H9 (cell line): ENCODE results near the gene RICTOR. TPM values are rescaled to one million over a fixed set of nuclear protein-coding genes. Genes with fewer than 3 reads are reported as not detected.

ENCODE experiments used
- DNase-seq: peaks from one replicate; pipeline ENCODE4 v3.0.0-alpha.2; 2017
- H2AFZ ChIP-seq: one replicate; pipeline ENCODE4 v1.6.1; 2013; ENCODE audit warnings: mild to moderate bottlenecking, low read length, control low read depth, moderate library complexity
- H2AK5ac ChIP-seq: 2 replicates; pipeline ENCODE4 v1.6.1; 2013; ENCODE audit warnings: low read length, control low read depth, mixed read lengths; ENCODE audit not compliant: insufficient read length
- H2BK120ac ChIP-seq: one replicate; pipeline ENCODE4 v1.6.1; 2013; ENCODE audit warnings: low read depth, mild to moderate bottlenecking, low read length, control low read depth, inconsistent platforms; ENCODE audit not compliant: poor library complexity, severe bottlenecking
- H2BK12ac ChIP-seq: 2 replicates; pipeline ENCODE4 v1.6.1; 2013; ENCODE audit warnings: low read length, control low read depth, mixed read lengths, low read depth; ENCODE audit not compliant: insufficient read length
- H2BK15ac ChIP-seq: 2 replicates; pipeline ENCODE4 v1.6.1; 2013; ENCODE audit warnings: low read depth, low read length, control low read depth
- H2BK20ac ChIP-seq: one replicate; pipeline ENCODE4 v1.6.1; 2013; ENCODE audit warnings: low read depth, mild to moderate bottlenecking, low read length, control low read depth, inconsistent platforms; ENCODE audit not compliant: poor library complexity, severe bottlenecking
- H2BK5ac ChIP-seq: 2 replicates; pipeline ENCODE4 v1.6.1; 2013; ENCODE audit warnings: low read length, control low read depth, mixed read lengths; ENCODE audit not compliant: insufficient read length
- H3K14ac ChIP-seq: 2 replicates; pipeline ENCODE4 v1.6.1; 2013; ENCODE audit warnings: low read length, control low read depth; ENCODE audit not compliant: insufficient read depth
- H3K18ac ChIP-seq: 2 replicates; pipeline ENCODE4 v1.6.1; 2013; ENCODE audit warnings: low read depth, mild to moderate bottlenecking, mixed read lengths, low read length, control low read depth; ENCODE audit not compliant: insufficient read length
- H3K23ac ChIP-seq: 2 replicates; pipeline ENCODE4 v1.6.1; 2013; ENCODE audit warnings: low read length, control low read depth, mixed read lengths, low read depth; ENCODE audit not compliant: insufficient read length
- H3K23me2 ChIP-seq: 2 replicates; pipeline ENCODE4 v1.6.1; 2013; ENCODE audit warnings: low read depth, mild to moderate bottlenecking, mixed read lengths, low read length, control low read depth; ENCODE audit not compliant: insufficient read length, poor library complexity, severe bottlenecking
- H3K27ac ChIP-seq: 2 replicates; pipeline ENCODE4 v1.5.1; 2013; ENCODE audit warnings: low read length, control low read depth, mixed read lengths, low read depth; ENCODE audit not compliant: insufficient read length
- H3K27me3 ChIP-seq: 2 replicates; pipeline ENCODE4 v1.6.1; 2013; ENCODE audit warnings: low read length, control low read depth, inconsistent platforms; ENCODE audit not compliant: insufficient read depth
- H3K4ac ChIP-seq: 2 replicates; pipeline ENCODE4 v1.6.1; 2013; ENCODE audit warnings: low read depth, mild to moderate bottlenecking, control low read depth, inconsistent platforms, low read length, moderate library complexity
- H3K4me1 ChIP-seq: 2 replicates; pipeline ENCODE4 v1.6.1; 2013; ENCODE audit warnings: low read length, control low read depth, inconsistent platforms; ENCODE audit not compliant: insufficient read depth
- H3K4me2 ChIP-seq: 2 replicates; pipeline ENCODE4 v1.6.1; 2013; ENCODE audit warnings: low read length, control low read depth, mixed read lengths; ENCODE audit not compliant: insufficient read length, insufficient read depth
- H3K56ac ChIP-seq: 2 replicates; pipeline ENCODE4 v1.6.1; 2013; ENCODE audit warnings: low read depth, mild to moderate bottlenecking, mixed read lengths, low read length, control low read depth; ENCODE audit not compliant: insufficient read length
- H3K79me1 ChIP-seq: 2 replicates; pipeline ENCODE4 v1.6.1; 2013; ENCODE audit warnings: low read depth, mild to moderate bottlenecking, moderate library complexity, low read length, control low read depth, inconsistent platforms; ENCODE audit not compliant: insufficient read depth, poor library complexity, severe bottlenecking
- H3K79me2 ChIP-seq: 2 replicates; pipeline ENCODE4 v1.6.1; 2013; ENCODE audit warnings: low read length, control low read depth, inconsistent platforms; ENCODE audit not compliant: insufficient read depth
- H3K9ac ChIP-seq: 2 replicates; pipeline ENCODE4 v1.6.1; 2013; ENCODE audit warnings: low read length, control low read depth, mixed read lengths; ENCODE audit not compliant: insufficient read length; ENCODE audit errors: extremely low read depth
- H3K9me3 ChIP-seq: one replicate; pipeline ENCODE4 v1.6.1; 2013; ENCODE audit warnings: low read depth, low read length, inconsistent platforms; ENCODE audit not compliant: control insufficient read depth
- H3T11ph ChIP-seq: one replicate; pipeline ENCODE4 v1.6.1; 2013; ENCODE audit warnings: mild to moderate bottlenecking, low read length, control low read depth, inconsistent platforms
- H4K20me1 ChIP-seq: one replicate; pipeline ENCODE4 v1.6.1; 2013; ENCODE audit not compliant: control insufficient read depth, insufficient read length, insufficient read depth
- H4K5ac ChIP-seq: 2 replicates; pipeline ENCODE4 v1.6.1; 2013; ENCODE audit warnings: low read depth, mild to moderate bottlenecking, mixed read lengths, low read length, control low read depth; ENCODE audit not compliant: insufficient read length
- H4K8ac ChIP-seq: replicated peaks from 2 replicates; pipeline ENCODE4 v1.6.1; 2013; ENCODE audit warnings: low read length, control low read depth, mixed read lengths, low read depth; ENCODE audit not compliant: insufficient read length
- H4K91ac ChIP-seq: 2 replicates; pipeline ENCODE4 v1.6.1; 2013; ENCODE audit warnings: low read depth, mild to moderate bottlenecking, moderate library complexity, mixed read lengths, low read length, control low read depth; ENCODE audit not compliant: insufficient read length
- H3K27ac Mint-ChIP-seq, 3 experiments: 2 replicates in 2 of 3; 3 replicates in 1 of 3; pipeline ENCODE4 v1.8.0; 2020 to 2021; ENCODE audit warnings: mixed read lengths in 3 of 3, mild to moderate bottlenecking in 1 of 3, moderate library complexity in 1 of 3
- H3K27me3 Mint-ChIP-seq: 2 replicates; pipeline ENCODE4 v1.8.0; 2021; ENCODE audit warnings: low read depth, mild to moderate bottlenecking, moderate library complexity, mixed read lengths
- H3K36me3 Mint-ChIP-seq, 3 experiments: 2 replicates in 2 of 3; 3 replicates in 1 of 3; pipeline ENCODE4 v1.8.0; 2020 to 2021; ENCODE audit warnings: low read depth in 3 of 3, mixed read lengths in 3 of 3; ENCODE audit not compliant: insufficient read depth in 1 of 3
- H3K4me1 Mint-ChIP-seq, 2 experiments: 2 replicates each; pipeline ENCODE4 v1.8.0; 2020; ENCODE audit warnings: mixed read lengths in 2 of 2
- H3K4me3 Mint-ChIP-seq, 2 experiments: 2 replicates in 1 of 2; 3 replicates in 1 of 2; pipeline ENCODE4 v1.8.0; 2020 to 2021; ENCODE audit warnings: mild to moderate bottlenecking in 2 of 2, mixed read lengths in 2 of 2, moderate library complexity in 1 of 2
- H3K9me3 Mint-ChIP-seq, 2 experiments: 2 replicates in 1 of 2; 3 replicates in 1 of 2; pipeline ENCODE4 v1.8.0; 2020; ENCODE audit warnings: mild to moderate bottlenecking in 2 of 2, mixed read lengths in 2 of 2, moderate library complexity in 1 of 2
- WGBS: extraction: QIAGEN DNeasy Blood & Tissue Kit; methylation state at CpG from one replicate; pipeline ENCODE4 v1.1.7; 2013; ENCODE audit warnings: missing lambda C conversion rate, low lambda C conversion rate, mixed read lengths; ENCODE audit not compliant: insufficient read length; ENCODE audit errors: extremely low coverage; 5-methylcytosine and 5-hydroxymethylcytosine counted together
- total RNA-seq: library from RNA; stranded (reverse); gene quantifications from 2 replicates; pipeline ENCODE4 v1.2.1, GENCODE V29; 2021
- TF ChIP-seq, protein P1 (sequence below): fragments of 200-600 bp; sonication (generic); conservative IDR thresholded peaks from 3 replicates; pipeline ENCODE4 v1.8.0; 2021; ENCODE audit warnings: antibody characterized with exemption, mild to moderate bottlenecking

Gene RICTOR
- total RNA-seq, 1 experiment from 2014 or later: 20.9 TPM

DNA sequence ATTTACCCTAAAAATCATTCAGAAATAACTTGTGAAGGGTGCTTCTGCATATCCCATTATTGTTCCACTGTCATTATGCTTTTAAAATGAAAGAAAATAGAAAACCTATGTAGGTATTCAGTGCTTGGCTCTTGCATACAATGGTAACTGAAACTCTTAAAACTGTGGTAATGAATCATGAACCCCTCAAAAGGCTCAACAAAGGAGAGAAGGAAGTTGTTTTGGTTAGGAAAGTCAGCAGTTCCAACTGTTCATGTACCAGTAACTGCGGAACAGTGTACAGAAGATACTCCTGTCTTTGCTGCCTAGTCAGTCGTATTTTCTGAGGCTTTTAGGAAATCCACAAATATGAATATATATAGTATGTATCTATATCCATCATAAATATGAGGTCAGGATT lies 132.3 kb downstream of the RICTOR start:
- H2AK5ac ChIP-seq: no peak overlapping the region
- H3K9me3 ChIP-seq: no peaks in the 10 kb centered on the region
- peaks cover 3 to 21% (median 17%) of the 10 kb centered on the region in 3 experiments; a peak in 6 of 7 replicates for H3K36me3 Mint-ChIP-seq
- no peak overlapping the region for H3K4ac ChIP-seq
- H2AFZ ChIP-seq: no peak overlapping the region
- no peak overlapping the region for H3K27ac ChIP-seq
- no peaks in the 10 kb centered on the region for H3K79me2 ChIP-seq
- H3K4me1 Mint-ChIP-seq: no peaks in the 10 kb centered on the region
- no peaks in the 10 kb centered on the region for H3K23me2 ChIP-seq
- H3K4me2 ChIP-seq: no peak overlapping the region
- H3K4me1 ChIP-seq: no peaks in the 10 kb centered on the region
- H3K27ac Mint-ChIP-seq: no peak overlapping the region
- no peak overlapping the region for H3T11ph ChIP-seq
- H2BK15ac ChIP-seq: no peak overlapping the region
- TF ChIP-seq, protein P1, sequence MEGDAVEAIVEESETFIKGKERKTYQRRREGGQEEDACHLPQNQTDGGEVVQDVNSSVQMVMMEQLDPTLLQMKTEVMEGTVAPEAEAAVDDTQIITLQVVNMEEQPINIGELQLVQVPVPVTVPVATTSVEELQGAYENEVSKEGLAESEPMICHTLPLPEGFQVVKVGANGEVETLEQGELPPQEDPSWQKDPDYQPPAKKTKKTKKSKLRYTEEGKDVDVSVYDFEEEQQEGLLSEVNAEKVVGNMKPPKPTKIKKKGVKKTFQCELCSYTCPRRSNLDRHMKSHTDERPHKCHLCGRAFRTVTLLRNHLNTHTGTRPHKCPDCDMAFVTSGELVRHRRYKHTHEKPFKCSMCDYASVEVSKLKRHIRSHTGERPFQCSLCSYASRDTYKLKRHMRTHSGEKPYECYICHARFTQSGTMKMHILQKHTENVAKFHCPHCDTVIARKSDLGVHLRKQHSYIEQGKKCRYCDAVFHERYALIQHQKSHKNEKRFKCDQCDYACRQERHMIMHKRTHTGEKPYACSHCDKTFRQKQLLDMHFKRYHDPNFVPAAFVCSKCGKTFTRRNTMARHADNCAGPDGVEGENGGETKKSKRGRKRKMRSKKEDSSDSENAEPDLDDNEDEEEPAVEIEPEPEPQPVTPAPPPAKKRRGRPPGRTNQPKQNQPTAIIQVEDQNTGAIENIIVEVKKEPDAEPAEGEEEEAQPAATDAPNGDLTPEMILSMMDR: no peak
- H3K79me1 ChIP-seq: no peaks in the 10 kb centered on the region
- H4K91ac ChIP-seq: no peak overlapping the region
- H2BK20ac ChIP-seq: no peak overlapping the region
- no peak overlapping the region for H2BK120ac ChIP-seq
- no peak overlapping the region for H4K8ac ChIP-seq
- H3K4me3 Mint-ChIP-seq: no peak overlapping the region
- H3K18ac ChIP-seq: no peak overlapping the region
- no peak overlapping the region for H2BK12ac ChIP-seq
- no peak overlapping the region for H4K5ac ChIP-seq
- no peaks in the 10 kb centered on the region for H3K27me3 ChIP-seq
- H2BK5ac ChIP-seq: no peak overlapping the region
- H3K56ac ChIP-seq: no peak overlapping the region
- no peak overlapping the region for H3K9ac ChIP-seq
- H3K9me3 Mint-ChIP-seq: no peaks in the 10 kb centered on the region
- no peak overlapping the region for H3K23ac ChIP-seq
- H3K14ac ChIP-seq: no peak overlapping the region
- H4K20me1 ChIP-seq: no peaks in the 10 kb centered on the region
- H3K27me3 Mint-ChIP-seq: no peaks in the 10 kb centered on the region
- no peak for DNase-seq
- no CpG with 5 or more reads among the region's 2 CpGs for WGBS
